ENCODE data around the gene MED9.

DNA sequence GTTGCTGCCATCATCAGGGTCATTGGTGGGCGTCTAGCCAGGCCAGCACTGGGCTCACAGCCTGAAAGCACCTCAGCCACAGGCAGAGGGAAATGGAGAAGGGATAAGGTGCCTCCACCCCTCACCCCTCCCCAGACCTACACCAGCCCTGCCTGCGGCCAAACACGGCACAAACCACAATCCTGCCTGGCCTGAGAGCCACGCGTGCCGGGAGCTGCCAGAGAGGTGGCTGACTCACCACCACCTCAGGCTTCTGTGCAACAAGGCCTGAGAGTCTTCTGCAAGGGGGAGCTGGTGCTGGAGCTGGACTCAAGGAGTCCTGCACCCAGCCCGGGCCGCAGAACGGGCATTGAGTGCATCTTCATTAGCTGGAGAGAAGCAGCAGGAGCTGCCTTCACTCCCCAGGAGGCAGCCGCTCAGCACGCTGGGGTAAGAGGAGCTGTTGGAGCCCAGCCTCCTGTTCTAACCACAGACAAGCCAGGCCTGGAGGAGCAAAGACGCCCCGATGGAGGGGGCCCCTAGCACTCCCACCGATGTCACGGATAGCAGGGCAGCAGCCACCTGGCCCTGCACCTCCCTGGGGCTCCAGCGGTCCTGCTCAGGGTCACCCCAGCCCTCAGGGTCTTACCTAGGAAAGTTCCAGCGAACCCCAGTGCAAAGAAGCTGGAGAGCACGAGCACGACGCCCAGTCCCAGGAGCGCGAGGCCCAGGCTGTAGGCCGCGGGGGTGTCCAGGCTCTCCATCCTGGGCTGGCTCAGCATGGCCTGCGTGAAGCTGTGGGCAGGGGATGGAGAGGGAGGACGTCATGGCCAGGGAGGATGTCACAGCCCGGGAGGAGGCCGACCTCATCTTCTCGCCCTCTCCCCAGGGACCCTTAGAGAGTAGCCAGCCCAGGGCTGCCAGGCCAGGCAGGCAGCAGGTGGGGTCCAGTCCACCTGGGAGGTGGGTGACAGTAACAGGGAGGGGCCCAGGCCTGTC lies 35.4 kb downstream of the MED9 start:
- TF ChIP-seq POLR2A (IDR thresholded peaks at IDR 0.05; ENCODE audit: low read depth, low read length) (no peak), TAF1 (IDR thresholded peaks at IDR 0.05; ENCODE audit: low read depth, low read length) (no peak), POLR2AphosphoS5 (IDR thresholded peaks at IDR 0.05; ENCODE audit: low read depth, low read length) (no peak), SPI1 (IDR thresholded peaks at IDR 0.05; ENCODE audit: low read depth, low read length) (no peak), POU2F2 (IDR thresholded peaks at IDR 0.05; ENCODE audit: low read depth, low read length) (no peak), PAX5 (IDR thresholded peaks at IDR 0.05; ENCODE audit: insufficient read depth, low read length, severe bottlenecking) (no peak)
